NCI-H146 treated with DMSO at 0.1 percent for 48 hours (cell line): ENCODE measurements around the gene SH3TC1.

Experiments
- DNase-seq: peaks from one replicate; lab custom pipeline; 2025; ENCODE audit not compliant: unreplicated experiment; lab: John Stamatoyannopoulos, UW

The SH3TC1 gene

DNA sequence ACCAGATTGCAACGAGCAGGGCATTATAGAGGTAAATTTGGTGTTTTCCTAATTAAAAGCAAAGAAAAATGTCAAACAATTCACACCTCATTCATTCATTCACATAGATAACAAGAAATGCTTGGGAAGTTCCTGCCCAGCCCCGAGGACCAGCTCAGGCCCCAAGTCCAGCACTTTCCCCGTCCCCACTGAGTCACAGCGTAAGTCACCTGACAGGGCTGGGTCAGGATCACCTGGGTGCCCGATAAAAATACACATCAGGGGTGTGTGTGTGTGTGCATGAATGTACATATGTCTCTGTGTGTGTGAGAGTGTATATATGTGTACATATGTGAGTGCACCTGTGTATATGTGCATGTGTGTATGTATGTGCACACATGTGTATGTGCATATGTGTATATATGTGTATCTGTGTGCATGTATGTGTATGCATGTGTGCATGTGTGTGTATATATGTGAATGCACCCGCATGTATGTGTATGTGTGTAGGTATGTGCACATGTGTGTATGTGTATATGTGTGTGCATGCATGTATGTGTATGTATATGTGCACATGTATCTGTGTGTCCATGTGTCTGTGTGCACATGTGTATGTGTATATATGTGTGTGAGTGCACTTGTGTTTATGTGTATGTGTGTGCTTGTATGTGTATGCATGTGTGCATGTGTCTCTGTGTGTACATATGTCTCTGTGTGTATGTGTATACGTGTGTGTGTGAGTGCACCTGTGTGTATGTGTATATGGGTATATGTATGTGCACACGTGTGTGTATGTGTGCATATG is 18.6 kb upstream of the SH3TC1 start:
- no peak for DNase-seq

GRCh38 chr4:8181119-8181518 is 18.0 kb upstream of the SH3TC1 start:
- DNase-seq: no peak

DNA sequence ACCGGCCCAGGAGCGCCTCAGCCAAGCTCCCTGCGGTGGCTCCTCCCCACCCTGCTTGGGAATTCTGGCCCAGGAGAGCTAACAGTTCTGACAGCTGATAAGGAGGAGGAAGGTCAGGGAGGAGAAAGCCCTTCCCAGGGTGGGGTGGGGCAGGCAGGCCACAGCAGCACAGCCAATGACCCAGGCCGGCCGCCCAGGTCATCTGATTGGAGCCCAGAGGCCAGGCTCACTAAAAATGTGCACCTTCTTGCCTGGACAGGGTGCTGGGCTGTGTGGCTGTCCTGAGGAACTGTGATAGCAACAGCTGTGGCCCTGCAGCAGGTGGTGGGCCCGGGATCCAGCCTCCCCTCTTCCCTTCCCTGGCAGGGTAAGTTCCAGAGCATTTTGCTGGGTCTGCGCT is 17.2 kb upstream of the SH3TC1 start:
- no peak for DNase-seq

DNA sequence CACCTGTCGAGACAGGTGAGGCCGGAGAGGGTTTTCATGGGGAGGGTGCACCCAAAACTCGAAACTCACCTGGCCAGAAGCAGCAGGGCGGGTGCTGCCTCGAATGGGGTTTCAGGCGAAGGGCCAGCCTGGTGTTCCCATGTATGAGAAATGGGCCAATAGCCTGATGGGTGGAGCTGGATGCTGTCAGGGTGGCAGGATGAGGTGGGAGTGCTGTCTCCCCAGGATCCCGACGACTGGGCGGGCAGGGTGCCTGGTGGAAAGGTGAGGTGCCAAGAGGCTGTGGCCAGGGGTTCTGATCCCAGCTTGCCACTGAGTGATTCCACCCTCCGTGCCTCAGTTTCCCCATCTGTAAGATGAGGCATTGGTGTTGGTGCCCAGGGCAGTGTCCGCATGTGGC is 16.8 kb upstream of the SH3TC1 start:
- no peak for DNase-seq

- no peak for DNase-seq
These were observed 16.0 kb upstream of the SH3TC1 start for GRCh38 chr4:8182858-8183725.

- no peak for DNase-seq
These were observed 15.0 kb upstream of the SH3TC1 start for GRCh38 chr4:8184061-8184460.

GRCh38 chr4:8185295-8185694 is 13.8 kb upstream of the SH3TC1 start:
- DNase-seq: no peak

GRCh38 chr4:8185930-8186329 is 13.2 kb upstream of the SH3TC1 start:
- DNase-seq: no peak

DNA sequence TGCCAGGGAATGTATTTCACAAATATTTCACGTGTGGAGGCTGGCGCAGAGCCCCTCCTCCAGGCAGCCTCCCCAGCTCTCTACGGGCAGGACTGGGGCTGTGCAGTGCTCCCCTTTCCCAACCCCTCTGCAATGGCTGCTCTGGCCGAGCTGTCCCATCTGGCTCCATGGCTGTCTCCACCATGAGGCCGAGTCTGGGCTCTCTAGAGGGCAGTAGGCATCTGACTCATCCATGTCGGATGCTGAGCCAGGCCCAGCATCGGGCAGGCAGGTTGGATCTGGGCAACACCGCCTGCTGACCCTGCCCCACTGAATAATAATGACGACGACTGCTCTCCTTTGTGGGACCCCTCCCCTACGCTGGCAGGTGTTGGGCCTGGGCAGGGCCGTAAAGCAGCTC is 11.0 kb upstream of the SH3TC1 start:
- DNase-seq: no peak

DNA sequence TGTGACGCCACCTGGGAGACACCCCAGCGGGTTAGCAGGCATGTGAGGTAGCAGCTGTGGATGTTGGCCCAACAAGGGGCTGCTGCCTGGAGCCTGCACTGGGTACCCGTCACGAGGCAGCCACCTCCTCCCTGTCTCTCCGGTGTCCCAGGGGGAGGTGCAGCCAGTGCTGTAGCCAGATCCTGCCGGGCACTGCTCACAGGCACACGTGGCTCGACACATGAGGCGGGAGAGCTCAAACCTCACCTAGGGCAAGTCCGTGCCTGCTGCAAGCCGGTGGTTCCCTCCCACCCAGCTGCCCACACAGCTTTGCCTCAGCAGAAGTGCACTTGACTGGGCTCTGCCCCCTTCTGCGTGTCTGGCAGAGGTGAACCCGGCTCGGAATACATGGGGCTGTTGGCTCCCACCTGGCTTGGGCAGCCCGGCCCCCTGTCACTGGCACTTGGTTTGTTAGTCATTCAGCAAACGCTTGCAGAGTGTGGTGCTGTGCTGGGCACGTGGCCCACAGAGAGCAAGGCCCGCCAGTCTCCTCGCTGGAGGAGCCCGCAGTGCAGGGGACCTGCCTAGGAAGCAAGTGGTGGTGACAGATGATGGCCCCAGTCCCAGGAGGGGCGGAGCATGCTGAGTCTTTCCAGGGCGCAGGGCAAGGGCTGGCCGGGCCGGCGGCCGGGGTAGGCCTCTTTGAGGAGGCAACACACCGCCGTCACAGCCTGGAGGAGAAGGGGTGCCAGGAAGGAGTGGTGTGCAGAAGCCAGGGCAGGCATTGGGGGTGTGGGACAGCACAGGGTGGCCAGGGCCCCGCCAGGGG is 10.1 kb upstream of the SH3TC1 start:
- DNase-seq: no peak

DNA sequence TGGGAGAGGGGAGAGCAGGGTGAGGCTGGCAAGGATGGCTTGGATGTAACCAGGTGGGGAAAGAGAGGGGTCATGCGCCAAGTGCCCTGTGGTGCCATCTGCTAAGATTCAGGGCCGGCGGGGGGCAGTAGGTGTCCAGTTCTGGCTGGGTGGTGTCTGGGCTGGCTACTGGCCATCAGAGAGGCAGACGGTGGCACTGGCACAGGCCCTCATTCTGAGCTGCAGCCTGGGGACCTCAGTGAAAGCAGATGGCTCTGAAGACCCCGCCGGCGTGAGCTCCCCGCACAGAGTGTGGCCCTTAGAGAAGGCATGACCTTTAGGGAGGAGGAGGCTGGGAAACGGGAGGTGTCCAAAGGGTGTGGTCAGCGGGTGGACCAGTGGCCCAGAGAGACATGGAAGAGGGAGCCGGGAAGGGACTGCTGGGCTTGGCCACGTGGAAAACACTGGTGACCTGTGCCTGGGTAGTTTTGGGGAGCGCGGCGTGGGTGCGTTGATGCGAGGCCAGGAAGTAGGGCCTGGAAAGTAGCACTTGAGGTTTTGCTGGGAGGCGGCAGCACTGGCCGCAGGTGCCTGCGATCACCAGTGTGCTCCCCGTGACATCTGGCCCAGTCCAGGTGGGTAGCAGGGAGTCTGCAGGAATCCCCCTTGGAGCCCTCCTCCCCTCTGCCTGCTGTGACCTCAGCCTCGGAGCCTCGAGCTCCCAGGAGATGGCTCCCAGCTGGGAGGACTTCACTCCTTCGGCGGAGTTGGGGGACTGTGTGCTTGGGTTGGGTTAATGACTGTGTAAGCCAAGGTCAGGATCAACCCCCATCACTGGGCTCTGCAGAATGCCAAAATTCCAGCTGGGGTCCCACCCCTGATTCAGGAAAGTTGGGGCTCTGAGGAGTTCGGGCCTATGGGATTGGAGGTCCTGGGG is 9.3 kb upstream of the SH3TC1 start:
- DNase-seq: no peak

DNA sequence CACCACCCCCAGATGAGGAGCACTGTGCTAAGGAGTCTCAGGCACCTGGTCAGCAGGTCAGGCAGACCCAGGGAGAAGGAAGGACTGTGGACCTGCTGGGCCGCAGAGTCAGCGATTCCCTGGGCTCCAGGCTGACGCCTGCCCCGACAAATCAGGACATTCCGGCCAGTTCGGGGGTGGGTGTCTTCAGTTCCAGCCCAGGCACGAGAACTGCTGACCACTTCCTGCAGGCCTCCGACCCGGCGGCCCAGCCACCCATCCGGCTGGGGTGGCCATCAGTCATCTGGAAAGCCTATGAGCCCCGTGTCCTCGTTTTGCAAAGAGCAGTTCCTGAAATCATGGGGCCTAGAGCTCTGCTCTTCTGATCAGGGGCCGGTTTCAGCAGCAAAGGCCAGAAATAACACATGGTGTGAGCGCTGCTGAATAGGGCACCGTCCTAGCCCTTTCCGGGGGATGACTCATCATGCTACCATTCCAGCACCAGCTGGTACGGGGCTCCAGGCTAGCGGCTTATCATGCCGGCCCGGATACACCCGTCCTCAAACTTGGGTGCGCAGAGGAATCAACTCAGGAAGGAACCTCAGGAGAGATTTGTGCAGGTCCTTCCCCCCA is 7.8 kb upstream of the SH3TC1 start:
- no peak for DNase-seq

GRCh38 chr4:8192748-8193738 is 6.0 kb upstream of the SH3TC1 start:
- no peak for DNase-seq

GRCh38 chr4:8194306-8195242 is 4.5 kb upstream of the SH3TC1 start:
- DNase-seq: no peak

DNA sequence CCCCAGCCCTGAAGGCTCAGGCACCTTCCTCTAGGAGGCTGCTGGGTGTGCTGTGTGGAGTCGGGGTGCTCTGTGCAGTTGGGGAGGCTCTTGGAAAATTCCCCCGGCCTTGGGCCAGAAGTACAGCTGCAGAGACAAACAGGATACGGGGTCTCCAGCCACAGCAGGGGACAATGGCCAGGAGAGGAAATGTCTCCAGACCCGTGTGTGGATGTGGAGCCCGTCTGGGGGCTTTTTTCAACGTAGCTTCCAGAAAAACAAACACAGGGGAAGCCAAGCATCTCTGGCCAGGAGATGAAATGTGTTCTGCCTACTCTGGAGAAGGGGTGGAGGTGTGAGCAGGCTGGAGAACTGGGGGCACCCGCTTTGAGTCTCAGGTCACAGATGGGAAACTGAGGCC is 3.7 kb upstream of the SH3TC1 start:
- no peak for DNase-seq

GRCh38 chr4:8195841-8196458 is 3.1 kb upstream of the SH3TC1 start:
- no peak for DNase-seq

- no peak for DNase-seq
These were observed 1.6 kb upstream of the SH3TC1 start for GRCh38 chr4:8197521-8197920.
